Parathyroid adenoma (tissue), 2 donors: ENCODE results near the gene EPHA6.

Experiments
- H2AFZ ChIP-seq: fragments of 300-600 bp; sonication (generic); one replicate; pipeline ENCODE4 v1.7.0; 2017; ENCODE audit warnings: antibody characterized with exemption, mild to moderate bottlenecking
- H3K27ac ChIP-seq: fragments of 300-600 bp; sonication (generic); one replicate; pipeline ENCODE4 v1.7.0; 2017
- H3K27me3 ChIP-seq: fragments of 300-600 bp; sonication (generic); one replicate; pipeline ENCODE4 v1.7.0; 2017; ENCODE audit warnings: low read length; ENCODE audit not compliant: control insufficient read depth, insufficient read depth
- H3K36me3 ChIP-seq: fragments of 300-600 bp; sonication (generic); one replicate; pipeline ENCODE4 v1.7.0; 2017; ENCODE audit warnings: low read length; ENCODE audit not compliant: control insufficient read depth, insufficient read depth
- H3K4me1 ChIP-seq: fragments of 300-600 bp; sonication (generic); one replicate; pipeline ENCODE4 v1.7.0; 2017; ENCODE audit warnings: control low read depth
- H3K4me2 ChIP-seq: fragments of 300-600 bp; sonication (generic); one replicate; pipeline ENCODE4 v1.7.0; 2017; ENCODE audit warnings: low read length
- H3K4me3 ChIP-seq: fragments of 300-600 bp; sonication (generic); one replicate; pipeline ENCODE4 v1.7.0; 2017; ENCODE audit warnings: low read depth, low read length
- H3K79me2 ChIP-seq: fragments of 300-600 bp; sonication (generic); one replicate; pipeline ENCODE4 v1.7.0; 2017; ENCODE audit warnings: control low read depth
- H3K9ac ChIP-seq: fragments of 300-600 bp; sonication (generic); one replicate; pipeline ENCODE4 v1.7.0; 2017; ENCODE audit warnings: mild to moderate bottlenecking
- H3K9me3 ChIP-seq: fragments of 300-600 bp; sonication (generic); one replicate; pipeline ENCODE4 v1.7.0; 2017; ENCODE audit warnings: low read length; ENCODE audit not compliant: control insufficient read depth
- TF ChIP-seq, protein P1 (sequence below): fragments of 300-600 bp; sonication (generic); IDR thresholded peaks from one replicate; pipeline ENCODE4 v1.7.0; 2017; ENCODE audit warnings: antibody characterized with exemption, mild to moderate bottlenecking
- donor health status: primary hyperparathyroidism.

EPHA6 gene

DNA sequence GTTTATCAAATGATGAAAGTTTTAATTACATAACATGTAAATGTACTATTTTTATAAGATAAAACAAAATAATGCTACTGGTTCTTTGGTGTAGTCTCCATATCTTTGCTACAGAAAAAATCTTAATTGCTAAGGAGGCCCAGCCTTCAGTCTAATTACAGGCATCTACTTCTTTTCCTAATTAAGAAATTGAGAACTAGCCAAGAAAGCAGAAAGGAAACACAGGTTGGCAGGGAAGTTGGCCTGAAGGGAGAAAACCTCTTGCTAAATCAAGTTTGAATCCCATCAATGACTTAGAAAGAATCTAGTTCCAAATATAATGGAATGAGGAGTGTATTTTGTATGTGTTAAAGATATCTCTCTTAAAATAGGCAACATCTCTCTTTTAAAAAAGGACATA lies 737.8 kb downstream of the EPHA6 start:
- Histone ChIP-seq H3K4me3 (no peak overlapping the region), H3K79me2 (no peaks in the 10 kb centered on the region), H3K9me3 (no peaks in the 10 kb centered on the region), H3K4me1 (no peaks in the 10 kb centered on the region), H3K36me3 (no peaks in the 10 kb centered on the region), H3K9ac (no peak overlapping the region), H3K27ac (no peak overlapping the region), H3K27me3 (no peaks in the 10 kb centered on the region), H3K4me2 (no peak overlapping the region), H2AFZ (no peak overlapping the region)
- TF ChIP-seq, protein P1, sequence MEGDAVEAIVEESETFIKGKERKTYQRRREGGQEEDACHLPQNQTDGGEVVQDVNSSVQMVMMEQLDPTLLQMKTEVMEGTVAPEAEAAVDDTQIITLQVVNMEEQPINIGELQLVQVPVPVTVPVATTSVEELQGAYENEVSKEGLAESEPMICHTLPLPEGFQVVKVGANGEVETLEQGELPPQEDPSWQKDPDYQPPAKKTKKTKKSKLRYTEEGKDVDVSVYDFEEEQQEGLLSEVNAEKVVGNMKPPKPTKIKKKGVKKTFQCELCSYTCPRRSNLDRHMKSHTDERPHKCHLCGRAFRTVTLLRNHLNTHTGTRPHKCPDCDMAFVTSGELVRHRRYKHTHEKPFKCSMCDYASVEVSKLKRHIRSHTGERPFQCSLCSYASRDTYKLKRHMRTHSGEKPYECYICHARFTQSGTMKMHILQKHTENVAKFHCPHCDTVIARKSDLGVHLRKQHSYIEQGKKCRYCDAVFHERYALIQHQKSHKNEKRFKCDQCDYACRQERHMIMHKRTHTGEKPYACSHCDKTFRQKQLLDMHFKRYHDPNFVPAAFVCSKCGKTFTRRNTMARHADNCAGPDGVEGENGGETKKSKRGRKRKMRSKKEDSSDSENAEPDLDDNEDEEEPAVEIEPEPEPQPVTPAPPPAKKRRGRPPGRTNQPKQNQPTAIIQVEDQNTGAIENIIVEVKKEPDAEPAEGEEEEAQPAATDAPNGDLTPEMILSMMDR: no peak

DNA sequence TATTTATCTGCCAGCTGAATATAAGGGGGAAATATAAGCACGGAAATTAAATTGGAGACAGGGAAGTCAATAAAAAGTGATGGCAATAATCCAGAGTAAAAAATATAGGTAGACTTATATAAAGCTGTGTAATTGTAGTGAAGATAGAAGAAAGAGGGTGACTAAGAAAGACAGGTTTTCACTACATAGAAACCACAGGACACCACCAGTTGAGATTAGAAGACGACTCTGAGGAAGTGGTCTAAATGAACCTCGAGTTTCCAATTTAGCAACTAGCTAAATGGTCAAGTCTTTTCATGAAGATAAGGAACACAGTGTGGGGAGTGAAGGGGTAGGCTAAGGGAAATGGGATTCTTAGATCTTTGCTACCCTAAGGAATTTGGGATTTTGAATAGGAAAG lies 761.3 kb downstream of the EPHA6 start:
- Histone ChIP-seq H3K4me1 (no peaks in the 10 kb centered on the region), H3K9ac (no peak overlapping the region), H2AFZ (no peak overlapping the region), H3K79me2 (no peaks in the 10 kb centered on the region), H3K4me3 (no peak overlapping the region), H3K36me3 (no peaks in the 10 kb centered on the region), H3K27me3 (no peaks in the 10 kb centered on the region), H3K9me3 (no peaks in the 10 kb centered on the region), H3K27ac (no peak overlapping the region), H3K4me2 (no peak overlapping the region)
- TF ChIP-seq, protein P1: no peak

DNA sequence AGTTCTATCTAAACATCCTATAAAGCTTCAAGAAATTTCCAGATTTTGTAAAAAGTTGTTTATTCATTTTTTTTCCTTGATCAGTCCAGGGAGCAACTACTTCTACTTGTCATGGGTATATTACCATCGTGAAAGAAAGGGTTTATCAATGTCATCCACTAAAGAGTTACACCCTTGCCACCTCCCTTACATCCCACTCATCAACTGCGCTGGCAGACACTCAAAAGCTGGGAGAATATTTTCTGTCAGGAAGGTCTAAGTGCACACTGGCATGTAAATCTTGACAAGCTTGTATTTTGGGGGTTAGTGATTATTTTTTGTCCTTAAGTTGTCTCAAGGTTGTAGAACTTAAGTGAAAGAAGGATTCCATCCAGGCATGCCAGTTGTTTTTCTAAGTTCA lies 761.8 kb downstream of the EPHA6 start:
- no peaks in the 10 kb centered on the region for H3K36me3 ChIP-seq
- no peaks in the 10 kb centered on the region for H3K4me1 ChIP-seq
- H2AFZ ChIP-seq: no peak overlapping the region
- H3K9ac ChIP-seq: no peak overlapping the region
- no peaks in the 10 kb centered on the region for H3K27me3 ChIP-seq
- H3K9me3 ChIP-seq: no peaks in the 10 kb centered on the region
- H3K4me2 ChIP-seq: no peak overlapping the region
- H3K4me3 ChIP-seq: no peak overlapping the region
- H3K79me2 ChIP-seq: no peaks in the 10 kb centered on the region
- H3K27ac ChIP-seq: no peak overlapping the region
- TF ChIP-seq, protein P1: no peak

DNA sequence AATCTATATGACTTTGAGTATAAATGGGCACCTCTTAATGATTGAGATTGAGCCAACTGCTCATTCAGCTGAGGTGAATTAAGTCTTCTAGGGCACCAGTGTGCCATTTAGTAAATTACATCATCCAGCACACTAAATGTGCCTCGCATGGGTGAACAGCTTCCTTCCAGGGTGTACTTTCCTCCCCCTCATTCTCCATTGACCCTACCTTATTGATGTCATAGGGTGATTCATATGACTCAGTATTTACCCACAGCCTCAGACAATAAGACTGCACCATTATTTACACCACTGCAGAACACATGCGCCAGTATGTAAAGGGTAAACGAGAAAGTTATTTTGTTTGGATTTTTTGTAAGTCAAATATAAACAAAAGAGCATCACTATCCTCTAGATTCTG lies 765.0 kb downstream of the EPHA6 start:
- H3K9ac ChIP-seq: no peak overlapping the region
- H2AFZ ChIP-seq: no peak overlapping the region
- no peak overlapping the region for H3K4me2 ChIP-seq
- no peaks in the 10 kb centered on the region for H3K4me1 ChIP-seq
- H3K27ac ChIP-seq: no peak overlapping the region
- no peaks in the 10 kb centered on the region for H3K27me3 ChIP-seq
- TF ChIP-seq, protein P1: no peak
- H3K9me3 ChIP-seq: no peaks in the 10 kb centered on the region
- no peaks in the 10 kb centered on the region for H3K79me2 ChIP-seq
- H3K4me3 ChIP-seq: no peak overlapping the region
- H3K36me3 ChIP-seq: no peaks in the 10 kb centered on the region

DNA sequence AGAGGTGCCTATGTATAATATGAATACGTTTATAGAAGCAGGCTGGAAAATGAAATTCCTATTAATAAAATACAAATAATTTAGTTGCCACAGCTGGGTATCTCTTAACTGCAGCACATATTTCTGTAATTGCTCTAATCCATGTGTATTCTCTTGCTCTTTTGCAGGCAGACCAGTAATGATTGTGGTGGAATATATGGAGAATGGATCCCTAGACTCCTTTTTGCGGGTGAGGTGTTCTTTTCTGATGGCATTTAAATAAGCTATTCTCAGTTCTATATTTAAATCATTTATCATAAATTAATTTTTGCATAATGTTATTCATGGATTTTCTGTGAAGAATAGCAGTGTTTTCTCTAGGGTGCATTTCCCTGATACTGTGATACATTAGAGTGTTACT lies 796.2 kb downstream of the EPHA6 start:
- Histone ChIP-seq H3K79me2 (no peaks in the 10 kb centered on the region), H3K4me1 (no peaks in the 10 kb centered on the region), H3K9me3 (no peaks in the 10 kb centered on the region), H3K36me3 (no peaks in the 10 kb centered on the region), H3K27ac (no peak overlapping the region), H2AFZ (no peak overlapping the region), H3K4me2 (no peak overlapping the region), H3K9ac (no peak overlapping the region), H3K27me3 (no peaks in the 10 kb centered on the region), H3K4me3 (no peak overlapping the region)
- TF ChIP-seq, protein P1: no peak
